ENCODE results near the gene SUPT20H.

The SUPT20H gene

DNA sequence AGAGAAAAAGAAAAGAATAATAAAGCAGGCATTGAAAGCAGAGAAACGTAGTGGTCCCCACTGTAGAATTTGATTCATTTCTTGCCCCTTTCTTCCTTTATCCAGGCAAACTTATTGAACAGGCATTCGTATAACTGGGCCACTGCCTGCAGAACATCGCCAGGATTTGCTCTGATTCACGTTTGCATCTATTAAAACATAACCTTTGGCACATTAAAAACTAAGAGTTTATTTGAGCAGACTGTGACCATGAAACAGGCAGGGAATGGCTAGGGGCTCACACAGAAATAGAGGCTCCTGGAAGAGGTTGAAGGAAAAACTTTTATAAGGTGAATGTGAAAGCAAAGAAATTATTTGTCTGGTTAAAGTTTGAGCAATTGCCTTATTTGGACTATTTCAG is 12.5 kb upstream of the SUPT20H start:
- H3K18ac ChIP-seq (ENCODE audit: low read depth in 1 of 2, low read length in 2 of 2): no peak overlapping the region
- peak overlapping the region; percentile 37 for H3K9ac ChIP-seq (ENCODE audit: low read length)
- H4K8ac ChIP-seq (ENCODE audit: low read length): no peak overlapping the region
- no peak overlapping the region for H2BK5ac ChIP-seq (ENCODE audit: low read depth, low read length, poor library complexity, severe bottlenecking)
- H2AK5ac ChIP-seq (ENCODE audit: low read length, severe bottlenecking): no peak overlapping the region
- 83% methylated on average over 4 of the region's 4 CpGs for WGBS
- no peak overlapping the region for H4K91ac ChIP-seq (ENCODE audit: low read length)
- no peaks in the 10 kb centered on the region for H3K79me1 ChIP-seq (replicated peaks; ENCODE audit: low read length, poor library complexity, severe bottlenecking)
- no peak overlapping the region for H2BK15ac ChIP-seq (ENCODE audit: low read depth, poor library complexity, severe bottlenecking)
- H3K27me3 ChIP-seq (ENCODE audit: control insufficient read depth in 1 of 2, insufficient read depth in 1 of 2, low read length in 2 of 2): no peaks in the 10 kb centered on the region
- H3K14ac ChIP-seq (ENCODE audit: low read length in 2 of 2): no peak overlapping the region
- no peak overlapping the region for H3K4ac ChIP-seq (ENCODE audit: low read depth in 1 of 2, low read length in 2 of 2)
- no peak overlapping the region for H3K4me2 ChIP-seq (ENCODE audit: low read length, poor library complexity, severe bottlenecking)
- H2BK120ac ChIP-seq (ENCODE audit: low read depth, low read length): no peak overlapping the region
- H3K4me1 ChIP-seq (ENCODE audit: control insufficient read depth, insufficient read depth, low read depth, low read length): peaks cover 2% of the 10 kb centered on the region
- no peak overlapping the region for H3K23ac ChIP-seq (ENCODE audit: low read length in 2 of 2)
- no peak overlapping the region for H2AFZ ChIP-seq (ENCODE audit: low read depth, low read length)
- no peak overlapping the region for H3K27ac ChIP-seq (ENCODE audit: low read length, poor library complexity, severe bottlenecking)
- no peak overlapping the region for H2BK12ac ChIP-seq (ENCODE audit: low read length in 2 of 2)
- peak overlapping the region in 1 of 2 experiments; percentile 38 for H3K4me3 ChIP-seq (ENCODE audit: insufficient read depth in 1 of 2, low read depth in 1 of 2, low read length in 2 of 2)
- DNase-seq: no peak
- H3K36me3 ChIP-seq (ENCODE audit: control insufficient read depth in 1 of 2, insufficient read depth in 2 of 2, low read depth in 1 of 2, low read length in 2 of 2): no peaks in the 10 kb centered on the region
- H3K9me3 ChIP-seq (ENCODE audit: control insufficient read depth, low read length): no peaks in the 10 kb centered on the region

DNA sequence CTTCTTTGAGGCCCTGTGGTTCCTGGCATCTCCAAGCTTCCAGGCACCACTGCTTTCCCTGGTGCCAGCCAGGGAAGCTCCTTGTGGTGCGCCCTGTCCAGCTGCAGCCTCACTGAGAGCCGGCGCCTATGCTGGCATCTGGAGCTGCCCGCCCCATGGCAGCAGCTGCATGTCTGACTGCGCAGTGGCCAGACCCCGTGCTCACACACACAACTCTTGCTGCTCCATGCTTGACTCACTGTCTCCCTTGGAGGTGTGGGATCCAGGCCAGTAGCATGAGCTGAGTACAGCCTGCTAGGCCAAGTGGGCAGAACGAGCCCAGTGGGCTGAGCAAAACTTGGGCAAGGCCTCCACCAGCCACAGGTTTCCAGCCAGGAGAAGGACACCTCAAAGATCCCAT is 11.5 kb upstream of the SUPT20H start:
- Histone ChIP-seq H3K36me3 (ENCODE audit: control insufficient read depth in 1 of 2, insufficient read depth in 2 of 2, low read depth in 1 of 2, low read length in 2 of 2) (no peaks in the 10 kb centered on the region), H3K9ac (ENCODE audit: low read length) (no peak overlapping the region), H2AK5ac (ENCODE audit: low read length, severe bottlenecking) (no peak overlapping the region), H3K18ac (ENCODE audit: low read depth in 1 of 2, low read length in 2 of 2) (no peak overlapping the region), H3K79me1 (replicated peaks; ENCODE audit: low read length, poor library complexity, severe bottlenecking) (no peaks in the 10 kb centered on the region), H3K4me3 (ENCODE audit: insufficient read depth in 1 of 2, low read depth in 1 of 2, low read length in 2 of 2) (no peak overlapping the region), H2BK5ac (ENCODE audit: low read depth, low read length, poor library complexity, severe bottlenecking) (no peak overlapping the region), H3K27me3 (ENCODE audit: control insufficient read depth in 1 of 2, insufficient read depth in 1 of 2, low read length in 2 of 2) (no peaks in the 10 kb centered on the region), H2BK120ac (ENCODE audit: low read depth, low read length) (no peak overlapping the region), H2BK15ac (ENCODE audit: low read depth, poor library complexity, severe bottlenecking) (no peak overlapping the region), H2AFZ (ENCODE audit: low read depth, low read length) (no peak overlapping the region), H3K4me2 (ENCODE audit: low read length, poor library complexity, severe bottlenecking) (no peak overlapping the region), H3K4ac (ENCODE audit: low read depth in 1 of 2, low read length in 2 of 2) (no peak overlapping the region), H3K14ac (ENCODE audit: low read length in 2 of 2) (no peak overlapping the region), H3K4me1 (ENCODE audit: control insufficient read depth, insufficient read depth, low read depth, low read length) (peaks cover 2% of the 10 kb centered on the region), H4K8ac (ENCODE audit: low read length) (no peak overlapping the region), H3K23ac (ENCODE audit: low read length in 2 of 2) (no peak overlapping the region), H3K9me3 (ENCODE audit: control insufficient read depth, low read length) (no peaks in the 10 kb centered on the region), H4K91ac (ENCODE audit: low read length) (no peak overlapping the region), H3K27ac (ENCODE audit: low read length, poor library complexity, severe bottlenecking) (no peak overlapping the region), H2BK12ac (ENCODE audit: low read length in 2 of 2) (no peak overlapping the region)
- no peak for DNase-seq
- 95% methylated on average over 7 of the region's 7 CpGs for WGBS

DNA sequence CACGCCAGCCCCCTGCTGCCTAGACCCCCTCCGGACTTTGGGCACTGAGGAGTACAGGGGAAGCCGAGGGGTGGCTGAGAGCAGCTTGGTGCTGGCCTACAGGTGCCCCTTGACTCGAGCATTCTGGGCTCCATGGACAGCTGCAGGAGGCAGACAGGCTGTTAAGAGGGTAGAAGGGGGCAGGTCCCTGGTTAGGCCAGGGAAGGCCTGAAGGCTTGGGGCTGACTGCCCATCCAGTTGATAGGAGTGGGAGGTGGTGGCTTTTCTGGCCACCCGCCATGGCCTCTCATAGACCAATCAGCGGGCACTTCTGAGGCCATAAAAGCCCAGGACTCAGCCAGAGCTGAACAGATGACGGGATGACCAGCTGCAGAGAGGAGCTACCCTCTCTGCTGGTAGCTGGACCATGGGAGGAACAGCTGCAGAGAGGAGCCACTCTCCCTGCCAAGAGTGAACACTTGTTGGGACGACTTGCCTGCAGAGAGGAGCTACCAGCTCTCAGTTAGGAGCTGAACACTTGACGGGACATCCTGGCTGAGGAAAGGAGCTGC is 10.7 kb upstream of the SUPT20H start:
- Histone ChIP-seq H3K79me1 (replicated peaks; ENCODE audit: low read length, poor library complexity, severe bottlenecking) (no peaks in the 10 kb centered on the region), H3K4ac (ENCODE audit: low read depth in 1 of 2, low read length in 2 of 2) (no peak overlapping the region), H3K9me3 (ENCODE audit: control insufficient read depth, low read length) (no peaks in the 10 kb centered on the region), H2BK12ac (ENCODE audit: low read length in 2 of 2) (no peak overlapping the region), H3K27ac (ENCODE audit: low read length, poor library complexity, severe bottlenecking) (no peak overlapping the region), H2AK5ac (ENCODE audit: low read length, severe bottlenecking) (no peak overlapping the region), H2AFZ (ENCODE audit: low read depth, low read length) (no peak overlapping the region), H3K18ac (ENCODE audit: low read depth in 1 of 2, low read length in 2 of 2) (no peak overlapping the region), H2BK5ac (ENCODE audit: low read depth, low read length, poor library complexity, severe bottlenecking) (no peak overlapping the region), H3K9ac (ENCODE audit: low read length) (no peak overlapping the region), H3K36me3 (ENCODE audit: control insufficient read depth in 1 of 2, insufficient read depth in 2 of 2, low read depth in 1 of 2, low read length in 2 of 2) (no peaks in the 10 kb centered on the region), H3K23ac (ENCODE audit: low read length in 2 of 2) (no peak overlapping the region), H3K14ac (ENCODE audit: low read length in 2 of 2) (no peak overlapping the region), H3K27me3 (ENCODE audit: control insufficient read depth in 1 of 2, insufficient read depth in 1 of 2, low read length in 2 of 2) (no peaks in the 10 kb centered on the region), H2BK15ac (ENCODE audit: low read depth, poor library complexity, severe bottlenecking) (no peak overlapping the region), H2BK120ac (ENCODE audit: low read depth, low read length) (no peak overlapping the region), H3K4me2 (ENCODE audit: low read length, poor library complexity, severe bottlenecking) (no peak overlapping the region), H4K8ac (ENCODE audit: low read length) (no peak overlapping the region), H3K4me3 (ENCODE audit: insufficient read depth in 1 of 2, low read depth in 1 of 2, low read length in 2 of 2) (no peak overlapping the region), H4K91ac (ENCODE audit: low read length) (no peak overlapping the region), H3K4me1 (ENCODE audit: control insufficient read depth, insufficient read depth, low read depth, low read length) (peaks cover 2% of the 10 kb centered on the region)
- WGBS: 82% methylated on average over 9 of the region's 9 CpGs
- DNase-seq: no peak

DNA sequence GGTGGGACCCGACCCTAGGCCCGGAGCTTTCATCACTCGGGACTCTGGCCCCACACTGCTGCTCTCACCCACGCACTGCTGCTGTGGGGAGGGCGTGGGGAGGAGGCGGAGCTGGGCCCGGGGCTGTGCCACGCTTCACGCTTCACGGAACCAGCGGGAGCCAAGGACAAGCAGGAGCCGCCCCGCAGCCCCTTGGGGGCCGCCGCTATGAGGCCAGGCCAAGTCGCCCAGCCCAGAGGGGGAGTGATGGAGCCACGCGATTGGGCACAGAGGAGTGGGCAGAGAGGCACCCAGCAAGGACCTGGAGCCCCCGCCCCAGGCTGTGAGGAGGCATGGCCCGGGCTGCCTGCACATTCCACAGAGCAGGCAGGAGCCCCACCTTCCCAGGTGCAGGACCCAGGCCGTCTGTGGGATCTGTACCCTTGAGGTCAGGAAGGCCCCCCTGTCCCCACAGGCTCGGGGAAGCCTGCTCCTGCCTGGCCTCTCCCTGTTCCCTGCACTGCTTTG is 10.2 kb upstream of the SUPT20H start:
- H3K9me3 ChIP-seq (ENCODE audit: control insufficient read depth, low read length): no peaks in the 10 kb centered on the region
- H2BK120ac ChIP-seq (ENCODE audit: low read depth, low read length): no peak overlapping the region
- no peak overlapping the region for H3K9ac ChIP-seq (ENCODE audit: low read length)
- H3K4me3 ChIP-seq (ENCODE audit: insufficient read depth in 1 of 2, low read depth in 1 of 2, low read length in 2 of 2): peak overlapping the region in 1 of 2 experiments; percentile 20
- H2BK12ac ChIP-seq (ENCODE audit: low read length in 2 of 2): no peak overlapping the region
- no peak overlapping the region for H2AK5ac ChIP-seq (ENCODE audit: low read length, severe bottlenecking)
- peaks cover 2% of the 10 kb centered on the region for H3K4me1 ChIP-seq (ENCODE audit: control insufficient read depth, insufficient read depth, low read depth, low read length)
- no peak for DNase-seq
- no peaks in the 10 kb centered on the region for H3K27me3 ChIP-seq (ENCODE audit: control insufficient read depth in 1 of 2, insufficient read depth in 1 of 2, low read length in 2 of 2)
- peak overlapping the region in 1 of 2 experiments; percentile 43 for H3K18ac ChIP-seq (ENCODE audit: low read depth in 1 of 2, low read length in 2 of 2)
- no peak overlapping the region for H3K27ac ChIP-seq (ENCODE audit: low read length, poor library complexity, severe bottlenecking)
- H4K91ac ChIP-seq (ENCODE audit: low read length): no peak overlapping the region
- no peak overlapping the region for H3K4me2 ChIP-seq (ENCODE audit: low read length, poor library complexity, severe bottlenecking)
- no peak overlapping the region for H3K23ac ChIP-seq (ENCODE audit: low read length in 2 of 2)
- H3K79me1 ChIP-seq (replicated peaks; ENCODE audit: low read length, poor library complexity, severe bottlenecking): no peaks in the 10 kb centered on the region
- H3K36me3 ChIP-seq (ENCODE audit: control insufficient read depth in 1 of 2, insufficient read depth in 2 of 2, low read depth in 1 of 2, low read length in 2 of 2): no peaks in the 10 kb centered on the region
- H3K4ac ChIP-seq (ENCODE audit: low read depth in 1 of 2, low read length in 2 of 2): no peak overlapping the region
- no peak overlapping the region for H2BK15ac ChIP-seq (ENCODE audit: low read depth, poor library complexity, severe bottlenecking)
- H4K8ac ChIP-seq (ENCODE audit: low read length): no peak overlapping the region
- no peak overlapping the region for H2BK5ac ChIP-seq (ENCODE audit: low read depth, low read length, poor library complexity, severe bottlenecking)
- 89% methylated on average over 22 of the region's 22 CpGs for WGBS
- peak overlapping the region in 1 of 2 experiments; percentile 36 for H3K14ac ChIP-seq (ENCODE audit: low read length in 2 of 2)
- H2AFZ ChIP-seq (ENCODE audit: low read depth, low read length): no peak overlapping the region
